Measurements from ENCODE around the gene CAPN2.

Gene CAPN2

GRCh38 chr1:223712194-223712849 lies at the start of gene CAPN2:
Gene CAPN2, plus strand, starts transcription at chr1:223712539. Its CDS starts 102 bp downstream, at chr1:223712641.
- DNase-seq, result peak; percentile 16 to 68 (median 44)

GRCh38 chr1:223662943-223663342 lies 49.4 kb upstream of the CAPN2 start:
- no peak for DNase-seq

- DNase-seq, result no peak
Observed at GRCh38 chr1:223664106-223664505, 48.2 kb upstream of the CAPN2 start.

GRCh38 chr1:223665592-223666312 lies 46.6 kb upstream of the CAPN2 start, which contains the start of gene CAPN8:
Gene CAPN8, minus strand, starts transcription at chr1:223665701. Its CDS starts 55 bp downstream, at chr1:223665646.
- no peak for DNase-seq

- DNase-seq, result no peak
Observed at GRCh38 chr1:223667484-223668182, 44.7 kb upstream of the CAPN2 start.

- no peak for DNase-seq
Observed at GRCh38 chr1:223669003-223669795, 43.1 kb upstream of the CAPN2 start.

- no peak for DNase-seq
Observed at GRCh38 chr1:223670458-223671159, 41.7 kb upstream of the CAPN2 start.

GRCh38 chr1:223674119-223674890 lies 38.0 kb upstream of the CAPN2 start:
- DNase-seq, result no peak

GRCh38 chr1:223678841-223679240 lies 33.5 kb upstream of the CAPN2 start:
- DNase-seq, result no peak

- no peak for DNase-seq
Observed at GRCh38 chr1:223680188-223680587, 32.2 kb upstream of the CAPN2 start.

GRCh38 chr1:223682502-223682901 lies 29.8 kb upstream of the CAPN2 start:
- DNase-seq, result no peak

GRCh38 chr1:223683586-223684487 lies 28.5 kb upstream of the CAPN2 start:
- DNase-seq, result peak; percentile 7 to 66 (median 45)

GRCh38 chr1:223684488-223684792 lies 27.9 kb upstream of the CAPN2 start:
- DNase-seq, result no peak

- no peak for DNase-seq
Observed at GRCh38 chr1:223691121-223691520, 21.2 kb upstream of the CAPN2 start.

- DNase-seq, result no peak
Observed at GRCh38 chr1:223695014-223695548, 17.3 kb upstream of the CAPN2 start.

GRCh38 chr1:223695941-223696340 lies 16.4 kb upstream of the CAPN2 start:
- no peak for DNase-seq

- no peak for DNase-seq
Observed at GRCh38 chr1:223700388-223700918, 11.9 kb upstream of the CAPN2 start.

GRCh38 chr1:223700942-223701637 lies 11.2 kb upstream of the CAPN2 start:
- no peak for DNase-seq

Measured in stimulated activated naive CD4-positive, alpha-beta T cell (primary cell).